Activated T-helper 1 cell treated with Interleukin-2 at 50 U/mL for 16 hours (primary cell): ENCODE measurements around the gene NFXL1.

Experiments
- DNase-seq: peaks from one replicate; pipeline ENCODE4 v3.0.0-alpha.2; 2020; ENCODE audit warnings: low read depth

NFXL1 gene

DNA sequence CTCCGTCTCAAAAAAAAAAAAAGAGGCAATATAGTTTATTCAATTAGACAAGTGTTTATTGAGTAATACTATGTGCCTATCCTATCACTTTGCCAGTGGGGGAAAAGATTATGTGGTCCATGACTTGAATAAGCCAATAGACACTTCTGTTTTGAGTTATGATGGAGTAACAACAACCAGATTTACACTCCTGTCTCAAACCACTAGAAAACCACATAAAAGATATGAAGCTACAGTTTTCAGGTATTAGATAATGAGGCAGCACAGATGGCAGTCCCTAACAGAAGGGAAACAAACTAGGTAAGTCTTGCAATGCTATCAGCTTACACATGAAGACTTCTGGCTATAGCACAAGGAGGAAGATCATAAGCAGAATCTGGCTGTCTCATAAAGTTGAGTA is 22.5 kb downstream of the NFXL1 start:
- DNase-seq = no peak

DNA sequence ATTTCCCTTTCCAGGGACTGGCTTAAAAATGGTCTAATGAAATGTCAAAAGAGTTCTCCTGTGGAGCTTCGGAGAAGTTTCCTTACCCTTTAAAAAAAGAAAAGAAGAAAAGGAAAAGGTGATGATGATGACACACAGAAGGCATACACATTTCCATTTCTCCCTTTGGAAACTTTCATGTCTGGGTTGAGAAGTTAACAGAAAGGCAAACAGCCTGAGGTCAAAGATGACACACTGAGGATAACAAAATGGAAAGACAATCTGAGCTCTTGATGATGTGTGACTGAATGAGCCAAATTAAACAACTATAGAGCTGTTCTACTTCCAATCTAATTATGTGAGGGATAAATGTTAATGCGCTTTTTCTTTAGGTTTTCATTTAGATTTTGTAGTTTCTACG is 32.2 kb downstream of the NFXL1 start:
- DNase-seq = no peak

DNA sequence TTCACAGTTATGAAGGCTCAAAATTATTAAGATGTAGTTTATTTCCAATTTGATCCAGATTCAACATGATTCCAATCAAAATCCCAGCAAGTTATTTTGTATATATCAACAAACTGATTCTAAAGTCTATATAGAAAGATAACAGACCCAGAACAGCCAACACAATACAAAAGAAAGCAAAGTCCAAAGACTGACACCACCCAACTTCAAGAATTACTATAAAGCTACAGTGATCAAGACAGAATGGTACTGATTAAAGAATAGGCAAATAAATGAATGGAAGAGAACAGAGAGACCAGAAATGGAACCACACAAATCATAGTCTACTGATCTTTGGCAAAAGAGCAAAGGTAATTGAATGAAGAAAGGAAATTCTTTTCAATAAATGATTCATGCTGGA is 34.9 kb downstream of the NFXL1 start:
- no peak for DNase-seq

DNA sequence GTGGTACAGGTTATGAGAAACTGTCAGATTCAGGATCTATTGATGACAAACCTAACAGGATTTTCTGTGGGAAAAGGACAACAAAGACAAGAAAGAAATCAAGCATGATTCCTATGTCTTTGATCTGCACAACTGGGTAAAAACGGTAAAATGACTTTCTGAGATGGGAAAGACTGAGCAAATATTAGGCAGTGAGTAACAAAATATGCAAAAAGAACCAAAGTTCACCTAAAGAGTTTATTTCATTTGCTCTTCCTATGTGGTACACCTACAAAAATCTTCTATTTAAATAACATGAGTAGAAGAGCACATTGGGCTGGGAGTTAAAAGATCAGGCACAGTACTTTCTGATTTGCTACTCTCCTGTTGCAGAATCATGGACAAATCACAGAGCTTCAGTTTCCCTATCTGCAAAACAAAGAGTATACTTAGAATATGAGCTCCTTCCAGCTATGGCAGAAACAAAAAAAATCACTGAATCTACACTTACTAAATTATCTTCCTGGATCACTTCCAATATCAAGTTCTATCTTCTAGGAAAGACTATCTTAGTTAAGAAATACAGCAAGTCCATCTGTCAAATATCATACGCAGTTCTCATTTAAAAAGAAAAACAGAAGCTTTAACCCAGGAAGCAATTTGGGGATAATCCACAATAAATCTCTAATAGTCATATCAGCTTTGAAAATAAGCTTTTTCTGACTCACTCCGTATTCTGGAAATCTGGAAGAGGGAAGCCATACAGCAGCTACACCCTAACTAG is 37.4 kb downstream of the NFXL1 start:
- DNase-seq = no peak

DNA sequence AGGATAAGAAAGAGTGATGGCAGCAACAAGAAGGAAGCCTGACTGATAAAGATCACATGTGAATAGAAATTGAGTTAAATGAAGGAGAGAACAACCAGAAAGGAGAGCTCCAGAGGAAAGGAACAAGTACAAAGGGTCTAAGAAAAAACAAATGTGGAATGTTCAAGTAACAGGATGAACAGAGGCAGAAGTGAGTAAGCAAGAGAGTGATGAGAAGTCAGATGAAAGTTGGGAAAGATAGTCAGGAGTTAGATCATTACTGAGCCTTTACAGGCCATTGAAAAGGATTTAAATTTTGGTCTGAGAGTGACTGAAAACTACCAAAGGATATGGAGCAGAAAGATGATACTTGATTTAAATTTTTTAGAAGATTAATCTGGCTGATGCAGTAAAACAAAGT is 38.1 kb downstream of the NFXL1 start:
- DNase-seq = no peak

DNA sequence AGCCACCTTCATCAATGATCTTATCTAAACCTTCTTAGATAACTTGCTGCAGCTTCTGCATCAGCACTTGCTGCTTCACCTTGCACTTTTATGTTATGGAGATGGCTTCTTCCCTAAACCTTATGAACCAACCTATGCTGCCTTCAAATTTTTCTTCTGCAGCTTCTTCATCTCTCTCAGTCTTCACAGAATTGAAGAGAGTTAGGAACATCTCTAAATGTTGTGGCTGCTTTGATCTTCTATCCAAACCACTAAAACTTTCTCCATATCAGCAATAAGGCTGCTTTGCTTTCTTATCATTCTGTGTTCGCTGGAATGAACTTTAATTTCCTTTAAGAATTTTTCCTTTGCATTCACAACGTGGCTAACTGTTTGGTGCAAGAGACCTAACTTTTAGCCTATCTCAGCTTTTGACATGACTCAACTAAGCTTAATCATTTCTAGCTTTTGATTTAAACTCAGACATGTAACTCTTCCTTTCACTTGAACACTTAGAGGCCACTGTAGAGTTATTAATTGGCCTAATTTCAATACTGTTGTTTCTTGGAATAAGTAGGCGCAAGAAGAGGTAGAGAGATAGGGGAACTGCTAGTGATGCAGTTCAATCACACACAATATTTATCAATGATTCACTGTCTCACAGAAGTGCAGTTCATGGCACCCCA is 40.4 kb downstream of the NFXL1 start:
- DNase-seq = no peak

DNA sequence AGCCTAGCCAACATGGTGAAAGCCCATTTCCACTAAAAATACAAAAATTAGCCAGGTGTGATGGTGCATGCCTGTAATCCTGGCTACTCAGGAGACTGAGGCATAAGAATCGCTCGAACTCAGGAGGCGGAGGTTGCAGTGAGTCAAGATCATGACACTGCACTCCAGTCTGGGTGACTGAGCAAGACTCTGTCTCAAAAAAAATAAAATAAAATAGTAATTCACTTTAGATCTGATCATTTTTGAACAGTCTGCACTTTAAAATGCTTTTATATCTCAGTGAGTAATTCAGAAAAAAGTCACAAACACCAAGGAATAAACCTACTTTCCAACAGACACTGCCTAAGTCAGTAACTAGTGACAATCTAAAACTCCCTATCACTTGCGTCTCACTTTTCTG is 50.9 kb downstream of the NFXL1 start:
- no peak for DNase-seq

DNA sequence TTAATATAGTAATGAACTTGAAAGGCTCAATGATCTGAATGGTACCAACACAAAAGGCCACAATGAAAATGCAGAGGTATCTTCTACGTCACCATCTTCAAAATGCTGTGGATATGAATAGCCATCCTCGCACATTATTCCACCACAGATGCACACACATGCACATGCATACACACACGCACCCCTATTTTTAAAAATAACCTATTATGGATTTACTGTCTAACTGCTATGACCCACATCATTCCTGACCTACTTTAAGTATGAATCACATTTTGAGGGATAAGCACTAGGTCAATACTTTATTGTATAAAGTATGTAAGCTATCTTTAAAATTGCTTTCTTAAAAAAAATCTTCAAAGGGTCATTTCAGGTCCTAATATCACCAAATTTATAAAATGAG is 52.1 kb downstream of the NFXL1 start:
- no peak for DNase-seq

DNA sequence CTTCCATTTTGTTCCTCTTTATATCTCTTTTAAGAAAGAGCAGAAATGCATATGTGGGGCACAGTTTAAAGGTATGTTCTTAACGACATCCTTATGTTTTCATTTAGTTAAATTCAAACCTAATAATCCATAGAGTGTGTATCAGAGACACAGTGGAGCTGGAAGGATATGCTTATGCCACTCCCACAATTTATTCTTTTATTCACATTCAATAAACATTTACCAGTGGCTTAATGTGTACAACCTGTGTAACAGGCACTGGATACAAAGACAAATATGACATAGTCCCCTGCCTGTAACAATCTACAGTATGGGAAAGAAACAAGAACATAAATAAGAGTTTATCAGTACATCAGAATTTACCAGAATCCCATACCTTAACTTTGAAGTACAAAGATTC is 54.1 kb downstream of the NFXL1 start:
- no peak for DNase-seq

DNA sequence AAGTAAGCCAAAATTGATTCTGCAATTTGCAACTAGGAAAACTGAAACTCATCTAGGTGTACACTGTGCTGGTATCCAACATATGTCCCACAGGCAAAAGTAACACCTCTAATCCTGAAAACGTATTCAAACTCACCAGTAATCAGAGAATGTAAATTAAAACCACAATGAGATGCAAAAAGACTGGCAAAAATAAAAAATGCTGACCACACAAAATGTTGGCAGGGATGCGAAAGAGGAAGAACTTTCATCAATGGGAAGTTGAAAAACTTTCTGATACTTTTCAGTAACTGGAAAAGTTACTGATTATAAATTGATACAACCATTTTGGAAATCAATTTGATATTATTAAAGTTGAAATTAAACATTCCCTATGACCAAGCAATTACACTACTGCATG is 56.4 kb downstream of the NFXL1 start:
- DNase-seq = no peak

DNA sequence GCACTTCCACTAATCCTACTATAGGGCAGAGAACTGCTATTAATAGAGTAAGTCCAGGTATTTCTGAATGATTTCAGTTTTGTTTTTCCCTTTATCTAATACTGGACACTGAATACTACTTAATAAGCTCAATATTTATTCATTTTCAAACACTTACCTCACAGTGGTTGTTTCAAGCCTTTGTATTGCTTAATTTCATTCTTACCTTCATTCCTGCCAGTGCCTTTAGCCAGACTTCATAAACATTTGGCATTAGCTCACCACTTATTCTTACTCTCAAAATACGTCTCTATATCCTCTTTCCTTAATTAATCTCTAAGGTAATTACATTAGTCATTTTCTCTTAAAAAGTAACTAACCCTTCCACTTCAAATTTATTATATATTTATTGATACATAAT is 57.7 kb downstream of the NFXL1 start:
- DNase-seq = no peak

DNA sequence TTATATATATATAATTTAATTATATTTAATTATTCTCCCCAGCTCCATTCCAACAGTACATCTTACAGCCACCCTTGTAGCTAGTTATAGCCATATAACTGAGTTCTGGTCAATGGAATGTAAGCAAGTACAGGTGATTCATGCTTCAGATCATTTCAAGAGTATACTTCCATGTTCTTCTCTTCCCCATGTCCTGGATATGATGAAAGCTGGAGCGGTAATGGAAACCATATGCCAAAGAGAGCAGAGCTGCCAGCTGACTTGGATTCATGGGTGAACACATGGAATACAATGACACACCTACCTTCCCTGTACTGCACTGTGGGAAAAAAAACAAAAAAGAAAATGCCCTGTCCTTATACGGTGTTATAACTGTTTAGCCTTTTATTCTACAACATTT is 59.0 kb downstream of the NFXL1 start:
- DNase-seq = no peak

DNA sequence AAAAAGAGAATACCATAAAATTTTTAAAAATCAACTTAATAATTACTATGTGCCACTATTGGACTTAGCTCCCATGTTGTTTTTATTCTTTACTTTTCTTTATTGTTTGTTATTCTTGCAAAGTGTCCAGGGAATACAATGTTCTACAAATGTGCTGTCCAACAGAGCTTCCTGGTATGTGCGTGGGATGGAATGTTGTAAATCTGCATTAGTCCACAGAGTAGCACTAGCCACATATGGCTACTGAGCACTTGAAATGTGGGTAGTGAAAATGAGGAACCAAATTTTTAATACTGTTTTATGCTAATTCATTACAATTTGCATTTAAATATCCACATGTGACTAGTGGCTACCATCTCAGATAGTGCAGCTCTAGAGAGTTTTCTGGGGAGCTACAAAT is 62.2 kb downstream of the NFXL1 start:
- no peak for DNase-seq

DNA sequence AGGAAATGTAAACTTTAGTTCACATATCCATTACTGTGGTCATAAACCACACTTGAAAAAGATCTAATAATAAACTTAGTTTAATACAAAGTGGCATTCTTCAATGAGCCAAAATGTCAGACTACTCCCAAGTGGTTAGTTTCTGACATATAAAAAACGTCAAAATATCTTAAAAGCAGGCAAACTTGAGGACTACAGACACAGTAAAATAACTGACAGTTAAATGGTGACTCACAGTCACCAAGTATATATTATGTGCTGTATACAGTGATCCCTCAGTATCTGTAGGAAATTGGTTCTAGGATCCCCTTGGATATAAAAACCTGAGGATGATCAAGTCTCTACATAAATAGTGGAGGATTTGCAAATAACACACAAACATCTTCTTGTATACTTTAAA is 64.9 kb downstream of the NFXL1 start:
- DNase-seq = no peak

DNA sequence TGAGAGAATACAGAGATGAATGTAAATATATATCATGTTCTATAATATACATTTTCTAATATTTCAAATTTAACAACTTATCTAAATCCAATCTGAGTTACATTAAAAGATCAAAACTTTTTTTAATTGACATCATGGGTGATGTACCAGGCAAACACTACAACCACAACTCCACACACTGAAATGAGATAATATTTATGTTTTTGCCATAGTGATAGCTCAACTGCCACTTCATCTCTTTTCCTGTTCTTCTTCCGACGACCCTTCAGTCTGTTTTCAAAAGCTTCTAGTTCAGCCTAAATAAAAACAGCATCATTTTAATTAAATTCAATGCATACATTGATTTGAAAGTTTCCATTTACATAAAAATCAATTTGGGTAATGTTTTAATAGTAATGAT is 66.3 kb downstream of the NFXL1 start:
- DNase-seq = no peak

DNA sequence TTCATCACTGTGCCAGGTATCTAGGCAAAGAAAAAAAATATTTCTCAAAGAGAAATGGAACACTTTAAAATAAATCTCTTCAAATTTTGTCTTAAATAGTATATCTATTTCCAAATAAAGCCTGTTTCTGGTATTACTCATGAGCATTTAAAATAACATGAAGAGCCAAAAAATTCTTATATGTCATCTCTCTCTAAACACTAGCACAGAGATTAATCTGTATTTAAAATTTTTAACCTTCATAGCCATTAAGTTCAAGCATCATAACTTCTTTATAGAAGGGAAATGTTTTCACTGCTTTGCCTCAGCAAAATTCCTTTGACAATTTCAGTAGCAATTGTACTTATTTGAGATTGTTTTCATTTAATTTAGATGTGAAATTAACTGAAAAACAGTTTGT is 71.4 kb downstream of the NFXL1 start:
- DNase-seq = no peak

DNA sequence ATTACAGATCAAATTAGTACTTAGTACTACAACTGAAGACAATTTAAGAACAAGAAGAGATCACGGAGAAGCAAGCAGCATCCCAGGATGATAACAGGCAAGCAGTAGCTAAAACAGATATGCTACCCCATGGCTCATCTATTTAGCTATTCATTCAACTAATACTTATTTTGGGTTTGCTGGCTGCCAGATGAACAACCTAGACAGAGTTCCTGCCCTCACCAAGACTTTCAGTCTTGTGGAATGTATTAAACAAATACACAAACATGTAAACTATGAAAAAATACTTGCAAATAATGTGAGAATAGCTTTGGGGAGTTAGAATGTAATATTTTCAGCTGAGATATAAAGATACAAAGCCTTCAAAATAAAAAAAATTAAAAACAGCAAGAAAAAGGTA is 74.1 kb downstream of the NFXL1 start:
- no peak for DNase-seq

DNA sequence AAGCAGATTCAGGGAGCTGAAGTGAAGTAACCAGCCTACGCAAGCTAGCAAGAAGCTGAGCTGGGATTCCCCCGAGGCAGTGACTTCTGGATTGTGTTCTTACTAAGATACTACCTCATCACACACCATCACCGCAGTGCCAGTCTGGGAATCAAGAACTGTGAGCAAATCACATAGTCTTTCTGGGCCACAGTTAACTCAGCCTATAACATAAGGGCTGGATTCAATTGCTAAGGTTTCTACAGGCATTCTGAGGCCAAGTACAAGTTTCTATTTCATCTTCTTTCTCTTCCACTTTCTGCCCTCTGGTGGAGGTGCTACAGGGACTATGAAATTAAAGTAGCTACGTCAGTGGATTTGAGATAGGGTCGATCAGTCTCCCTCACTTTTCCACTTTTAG is 75.1 kb downstream of the NFXL1 start:
- DNase-seq = no peak

DNA sequence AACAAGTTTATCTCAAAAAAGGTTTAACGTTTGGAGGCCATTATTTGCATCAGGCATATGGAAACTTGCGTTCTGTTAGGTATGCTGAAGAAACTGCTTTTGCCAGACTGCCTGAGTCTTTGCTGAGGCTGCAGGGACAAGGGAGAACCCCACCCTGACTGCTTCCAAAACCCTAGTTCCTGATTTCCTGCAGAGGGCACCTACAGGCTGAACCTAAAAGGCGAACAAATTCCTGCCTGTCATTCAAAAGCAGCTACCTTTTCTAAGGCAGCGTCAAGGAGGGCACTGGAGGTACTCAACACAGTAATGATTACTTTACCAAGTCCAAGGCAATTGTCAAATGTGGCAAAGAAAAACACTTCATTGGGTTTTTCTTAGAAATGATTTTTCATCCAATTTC is 75.9 kb downstream of the NFXL1 start:
- DNase-seq = no peak

DNA sequence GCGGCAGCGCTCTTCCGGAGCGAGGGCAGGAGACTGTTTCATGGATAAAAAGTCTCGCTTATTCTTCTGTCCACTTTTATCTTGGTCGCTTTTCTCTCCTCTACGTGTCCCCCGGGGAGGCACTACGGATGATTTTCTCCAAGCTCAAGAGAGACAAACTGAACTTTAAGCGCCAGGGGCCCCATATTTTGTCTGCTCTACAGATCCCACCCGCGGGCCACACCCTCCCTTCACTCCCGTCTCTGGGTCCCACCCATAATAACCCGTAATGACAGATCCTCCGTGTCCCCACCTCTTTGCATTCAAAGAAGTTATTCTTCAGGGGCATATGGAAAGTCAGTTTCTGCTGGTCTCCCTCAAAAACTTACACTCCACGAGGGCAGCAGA is 76.5 kb downstream of the NFXL1 start, which contains the start of gene CORIN:
TSS of gene CORIN (minus strand) at position 160 of the 387 bp plus-strand sequence. CDS start at position 42, 118 bp downstream.
- no peak for DNase-seq

DNA sequence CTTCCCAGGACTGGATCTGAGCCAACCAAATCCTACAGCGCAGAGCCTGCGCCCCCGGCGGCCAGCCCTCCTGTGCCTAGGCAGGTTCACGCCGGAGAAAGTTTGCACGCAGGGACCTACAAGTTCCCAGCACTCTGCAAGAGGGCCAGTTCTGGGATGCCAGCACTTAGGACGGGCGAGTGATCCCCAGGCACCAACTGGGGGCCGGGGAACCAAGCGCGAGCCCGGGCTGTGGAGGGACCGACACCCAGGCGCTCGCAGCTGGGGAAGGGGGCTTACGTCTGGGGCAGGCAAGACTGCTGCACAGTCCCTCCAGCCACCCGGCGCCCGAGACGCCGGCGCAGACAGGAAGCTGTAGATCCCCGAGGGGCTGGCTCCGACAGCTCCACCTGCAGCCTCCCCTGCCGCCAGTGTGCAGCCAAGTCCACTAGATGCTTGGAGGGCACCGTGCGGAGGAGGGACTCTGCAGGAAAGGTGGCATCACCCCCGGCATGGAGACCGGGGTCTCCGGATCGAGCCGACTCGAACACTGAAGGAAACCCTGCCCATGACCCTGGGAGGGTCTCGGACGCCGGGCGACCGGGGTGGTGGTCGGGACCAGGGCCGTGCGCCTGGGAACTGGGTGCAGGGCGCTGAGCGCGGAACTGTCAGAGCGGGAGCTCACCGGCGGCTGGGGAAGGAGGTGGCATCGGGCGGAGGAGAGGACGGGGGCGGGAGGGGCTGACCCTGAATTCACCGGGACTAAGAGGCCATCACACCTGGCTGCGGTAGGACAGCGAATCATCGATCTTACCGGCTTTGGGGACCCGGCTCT is 77.1 kb downstream of the NFXL1 start:
- DNase-seq = peak; percentile 17

DNA sequence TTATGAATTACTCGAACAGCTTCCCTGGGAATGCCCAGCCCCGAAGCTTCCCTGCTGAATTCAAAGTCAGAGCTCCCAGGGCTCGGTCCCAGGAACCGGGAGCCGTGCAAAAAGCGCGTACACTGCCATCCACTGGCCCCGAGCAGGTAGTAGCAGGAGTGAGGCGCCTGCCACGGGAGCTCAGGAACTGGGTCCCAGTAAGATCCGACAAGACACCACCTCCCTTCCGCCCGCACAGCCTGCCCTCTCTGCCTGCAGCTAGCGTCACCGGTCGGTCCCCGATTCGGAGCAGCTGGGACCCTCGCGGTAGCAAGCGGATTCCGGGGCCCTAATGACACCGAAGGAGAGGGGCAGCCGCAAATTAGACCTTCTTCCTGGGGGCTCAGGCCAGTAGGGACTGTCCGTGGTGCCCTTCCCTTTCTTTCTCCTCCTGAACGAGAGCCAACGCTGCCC is 77.7 kb downstream of the NFXL1 start:
- peak; percentile 37 for DNase-seq

DNA sequence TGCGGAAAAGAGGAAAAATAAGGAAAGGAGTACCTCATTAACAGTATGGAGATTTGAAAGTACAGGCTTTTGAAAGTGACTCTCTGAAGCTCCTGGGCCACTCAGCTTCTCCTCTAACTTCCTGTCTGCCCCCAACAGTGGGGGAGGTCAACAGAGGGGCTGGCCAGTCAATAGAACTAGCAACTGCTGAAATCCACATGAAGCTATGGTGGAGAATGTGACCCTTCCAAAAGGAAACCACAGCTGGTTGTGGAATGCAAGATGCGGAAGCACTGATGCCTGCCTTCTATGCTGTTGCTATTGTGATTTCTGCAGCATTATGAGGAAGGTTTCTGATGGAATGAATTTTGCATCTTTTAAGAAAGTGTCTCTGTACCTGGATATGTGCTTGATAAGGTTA is 78.9 kb downstream of the NFXL1 start:
- no peak for DNase-seq
